ENCODE measurements around the gene LIMCH1. TPM values are rescaled to one million over a fixed set of nuclear protein-coding genes. Genes with fewer than 3 reads are reported as not detected.

The LIMCH1 gene
- total RNA-seq, 2 donors from 2014 or later = 9.3 to 24.1 TPM

DNA sequence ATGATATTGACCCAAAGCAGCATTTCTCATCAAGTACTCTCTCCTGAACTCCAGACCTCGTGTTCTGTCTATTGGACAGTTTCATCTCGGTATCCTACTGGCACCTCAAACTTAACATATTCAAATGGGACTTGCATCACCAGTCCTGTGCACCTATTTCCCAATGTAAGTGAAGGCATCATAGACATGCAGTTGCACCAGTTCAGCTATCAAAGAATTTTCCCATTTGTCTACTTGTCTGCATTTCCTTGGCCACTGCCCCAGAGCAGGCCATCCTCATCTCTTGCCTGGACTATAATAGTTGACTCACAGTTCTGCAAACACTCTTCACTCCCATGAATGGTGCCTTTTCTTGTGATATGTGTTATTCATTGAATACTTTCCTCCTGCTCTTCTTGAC lies 11.3 kb upstream of the LIMCH1 start:
- DNase-seq = no peak
- Histone ChIP-seq H3K4me1 (peaks cover 6% of the 10 kb centered on the region), H3K27me3 (no peaks in the 10 kb centered on the region), H3K9me3 (no peaks in the 10 kb centered on the region), H3K36me3 (replicated peaks in 1 of 2; ENCODE audit: insufficient read depth in 1 of 2, low read depth in 2 of 2) (no peaks in the 10 kb centered on the region), H3K4me3 (no peak overlapping the region), H3K27ac (no peak overlapping the region)
- intact Hi-C loops (cut with DNase I) = no loop called here
- 73 to 81% methylated on average over 2 of the region's 2 CpGs for WGBS, 2 donors
- TF ChIP-seq, protein P1, sequence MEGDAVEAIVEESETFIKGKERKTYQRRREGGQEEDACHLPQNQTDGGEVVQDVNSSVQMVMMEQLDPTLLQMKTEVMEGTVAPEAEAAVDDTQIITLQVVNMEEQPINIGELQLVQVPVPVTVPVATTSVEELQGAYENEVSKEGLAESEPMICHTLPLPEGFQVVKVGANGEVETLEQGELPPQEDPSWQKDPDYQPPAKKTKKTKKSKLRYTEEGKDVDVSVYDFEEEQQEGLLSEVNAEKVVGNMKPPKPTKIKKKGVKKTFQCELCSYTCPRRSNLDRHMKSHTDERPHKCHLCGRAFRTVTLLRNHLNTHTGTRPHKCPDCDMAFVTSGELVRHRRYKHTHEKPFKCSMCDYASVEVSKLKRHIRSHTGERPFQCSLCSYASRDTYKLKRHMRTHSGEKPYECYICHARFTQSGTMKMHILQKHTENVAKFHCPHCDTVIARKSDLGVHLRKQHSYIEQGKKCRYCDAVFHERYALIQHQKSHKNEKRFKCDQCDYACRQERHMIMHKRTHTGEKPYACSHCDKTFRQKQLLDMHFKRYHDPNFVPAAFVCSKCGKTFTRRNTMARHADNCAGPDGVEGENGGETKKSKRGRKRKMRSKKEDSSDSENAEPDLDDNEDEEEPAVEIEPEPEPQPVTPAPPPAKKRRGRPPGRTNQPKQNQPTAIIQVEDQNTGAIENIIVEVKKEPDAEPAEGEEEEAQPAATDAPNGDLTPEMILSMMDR (IDR thresholded peaks at IDR 0.05) = no peak
- no peak for TF ChIP-seq POLR2A (IDR thresholded peaks at IDR 0.05)
- ATAC-seq = no peak

DNA sequence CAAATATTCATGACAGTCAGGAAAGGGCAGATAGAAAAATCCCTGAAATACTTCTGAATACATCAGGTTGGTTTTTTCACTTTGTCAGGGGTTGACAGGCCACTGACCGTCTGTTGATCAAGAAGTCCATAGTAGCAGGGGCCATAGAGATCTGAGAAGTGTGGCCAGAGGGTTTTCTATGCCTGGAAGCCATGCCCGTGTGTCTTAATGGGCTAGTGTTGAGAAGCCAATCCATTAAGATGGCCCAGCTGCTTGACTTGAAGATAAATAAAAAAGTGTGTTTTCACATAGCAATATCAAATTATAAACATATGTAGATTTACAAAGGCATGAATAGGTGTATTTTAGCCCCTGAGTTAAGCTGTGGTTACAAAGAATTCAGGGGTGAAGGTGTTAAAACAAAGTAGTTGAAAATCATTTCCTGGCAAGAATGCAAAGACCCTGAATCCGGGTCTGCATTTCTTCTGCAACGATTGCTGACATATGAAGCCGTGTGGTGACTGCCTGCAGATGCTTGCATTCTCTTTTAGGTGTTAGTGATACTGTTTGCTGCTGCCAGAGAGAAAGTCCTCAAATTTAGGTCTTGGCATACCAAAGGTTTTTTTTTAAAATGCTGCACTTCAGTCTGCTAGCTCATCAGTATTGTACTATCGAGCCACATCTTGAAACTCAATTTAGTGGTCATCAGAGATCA lies 9.3 kb upstream of the LIMCH1 start:
- Histone ChIP-seq H3K4me3 (no peak overlapping the region), H3K9me3 (no peaks in the 10 kb centered on the region), H3K27ac (no peak overlapping the region), H3K4me1 (peaks cover 6% of the 10 kb centered on the region), H3K27me3 (no peaks in the 10 kb centered on the region), H3K36me3 (replicated peaks in 1 of 2; ENCODE audit: insufficient read depth in 1 of 2, low read depth in 2 of 2) (no peaks in the 10 kb centered on the region)
- DNase-seq (no peak), ATAC-seq (no peak)
- intact Hi-C loops (cut with DNase I) = no loop called here
- WGBS, 2 donors = 49 to 62% methylated on average over 6 of the region's 6 CpGs
- TF ChIP-seq, protein P1 (IDR thresholded peaks at IDR 0.05) = no peak
- no peak for TF ChIP-seq POLR2A (IDR thresholded peaks at IDR 0.05)

DNA sequence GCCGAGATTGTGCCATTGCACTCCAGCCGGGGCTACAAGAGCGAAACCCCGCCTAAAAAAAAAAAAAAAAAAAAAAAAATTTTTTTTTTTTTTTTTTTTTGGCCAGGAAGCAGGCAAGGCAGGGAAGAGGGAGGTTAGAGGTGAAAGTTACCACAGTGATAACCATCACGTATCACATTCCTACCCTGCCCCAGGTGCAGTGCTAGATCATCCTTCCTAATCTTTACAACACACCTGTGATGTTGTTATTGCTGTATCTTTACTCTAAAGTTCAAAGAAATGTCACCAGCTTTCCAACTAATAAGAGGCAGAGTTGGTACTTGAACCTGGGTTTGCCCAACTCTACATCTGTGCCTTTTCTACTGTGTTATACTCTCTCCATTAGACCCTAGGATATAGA lies 7.2 kb upstream of the LIMCH1 start:
- no peak for TF ChIP-seq POLR2A (IDR thresholded peaks at IDR 0.05)
- TF ChIP-seq, protein P1 (IDR thresholded peaks at IDR 0.05) = no peak
- Histone ChIP-seq H3K4me1 (peaks cover 3% of the 10 kb centered on the region), H3K27me3 (no peaks in the 10 kb centered on the region), H3K4me3 (no peak overlapping the region), H3K27ac (no peak overlapping the region), H3K36me3 (replicated peaks in 1 of 2; ENCODE audit: insufficient read depth in 1 of 2, low read depth in 2 of 2) (no peaks in the 10 kb centered on the region), H3K9me3 (no peaks in the 10 kb centered on the region)
- intact Hi-C loops (cut with DNase I) = no loop called here
- no peak for ATAC-seq
- no peak for DNase-seq
- 77 to 82% methylated on average over 5 of the region's 5 CpGs for WGBS, 2 donors

DNA sequence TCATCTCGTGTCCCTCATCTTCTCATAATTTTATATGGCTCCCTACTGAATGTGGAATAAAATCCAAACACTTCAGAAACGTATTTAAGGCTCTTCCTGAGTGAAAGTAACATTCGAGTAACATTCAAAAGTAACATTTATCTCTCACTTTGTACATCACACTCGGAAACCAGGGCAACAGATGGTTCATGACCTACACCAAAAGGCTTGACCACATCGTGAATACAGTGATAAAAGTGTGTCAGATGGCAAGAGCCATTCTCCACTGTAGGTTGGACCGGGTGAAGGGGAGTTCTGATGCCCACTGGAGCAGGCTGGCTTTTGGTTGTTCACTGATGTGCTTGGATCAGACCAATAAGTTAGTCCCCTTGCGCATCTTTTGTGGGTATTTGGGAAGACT lies 5.6 kb upstream of the LIMCH1 start:
- DNase-seq = no peak
- Histone ChIP-seq H3K4me3 (no peak overlapping the region), H3K9me3 (no peaks in the 10 kb centered on the region), H3K27ac (no peak overlapping the region), H3K36me3 (replicated peaks in 1 of 2; ENCODE audit: insufficient read depth in 1 of 2, low read depth in 2 of 2) (no peaks in the 10 kb centered on the region), H3K27me3 (no peaks in the 10 kb centered on the region), H3K4me1 (peaks cover 3% of the 10 kb centered on the region)
- ATAC-seq = no peak
- TF ChIP-seq, protein P1 (IDR thresholded peaks at IDR 0.05) = no peak
- TF ChIP-seq POLR2A (IDR thresholded peaks at IDR 0.05) = no peak
- intact Hi-C loops (cut with DNase I) = no loop called here
- WGBS, 2 donors = 80 to 85% methylated on average over 7 of the region's 7 CpGs

DNA sequence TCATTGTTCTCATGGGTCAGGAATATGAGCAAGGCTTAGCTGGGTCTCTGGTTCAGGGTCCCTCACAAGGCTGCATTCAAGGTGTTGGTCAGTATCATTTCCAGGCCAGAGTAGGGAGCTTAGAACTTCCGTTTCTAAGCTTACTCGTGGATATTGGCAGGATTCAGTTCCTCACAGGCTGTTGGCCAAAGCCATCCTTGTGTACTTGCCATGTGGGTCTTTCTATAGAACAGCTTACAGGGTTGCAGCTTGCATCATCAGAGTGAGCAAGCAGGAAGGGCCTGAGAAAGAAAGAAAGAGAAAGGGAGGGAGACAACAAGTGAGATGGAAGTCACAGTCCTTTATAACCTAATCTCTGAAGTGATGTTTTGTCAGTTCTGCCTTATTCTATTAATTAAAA lies 5.1 kb upstream of the LIMCH1 start:
- no peak for DNase-seq
- ATAC-seq = no peak
- TF ChIP-seq, protein P1 (IDR thresholded peaks at IDR 0.05) = no peak
- no peak for TF ChIP-seq POLR2A (IDR thresholded peaks at IDR 0.05)
- no peak overlapping the region for H3K4me3 ChIP-seq
- WGBS, 2 donors = 38 to 68% methylated on average over 2 of the region's 2 CpGs
- H3K9me3 ChIP-seq = no peaks in the 10 kb centered on the region
- intact Hi-C loops (cut with DNase I) = no loop called here
- H3K27ac ChIP-seq = no peak overlapping the region
- no peaks in the 10 kb centered on the region for H3K27me3 ChIP-seq
- peaks cover 3% of the 10 kb centered on the region for H3K4me1 ChIP-seq
- H3K36me3 ChIP-seq (replicated peaks in 1 of 2; ENCODE audit: insufficient read depth in 1 of 2, low read depth in 2 of 2) = no peaks in the 10 kb centered on the region

Data from body of pancreas (tissue), 4 donors.